ENCODE measurements around the gene OR2G2.

DNA sequence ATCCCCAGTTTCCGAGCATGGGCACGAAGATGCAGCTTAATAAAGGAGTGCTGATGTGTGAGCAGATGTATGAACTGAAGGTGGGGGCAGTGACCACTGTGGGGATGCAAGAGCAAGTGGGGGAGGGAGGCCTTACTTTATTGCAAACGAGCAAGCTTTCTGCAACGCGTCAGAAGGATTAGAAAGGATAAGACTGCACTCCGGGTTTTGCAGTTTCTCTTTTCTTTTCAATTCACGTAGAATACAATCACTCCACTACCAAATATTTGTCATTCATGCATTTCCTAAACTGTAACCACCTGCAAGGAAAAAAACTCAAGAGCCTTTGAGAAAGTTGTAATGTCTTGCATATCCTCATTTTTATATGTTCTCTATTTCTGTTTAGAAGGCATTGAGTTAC is 47.6 kb upstream of the OR2G2 start:
- no peak for TF ChIP-seq POLR2A (IDR thresholded peaks at IDR 0.05)
- TF ChIP-seq, protein P1, sequence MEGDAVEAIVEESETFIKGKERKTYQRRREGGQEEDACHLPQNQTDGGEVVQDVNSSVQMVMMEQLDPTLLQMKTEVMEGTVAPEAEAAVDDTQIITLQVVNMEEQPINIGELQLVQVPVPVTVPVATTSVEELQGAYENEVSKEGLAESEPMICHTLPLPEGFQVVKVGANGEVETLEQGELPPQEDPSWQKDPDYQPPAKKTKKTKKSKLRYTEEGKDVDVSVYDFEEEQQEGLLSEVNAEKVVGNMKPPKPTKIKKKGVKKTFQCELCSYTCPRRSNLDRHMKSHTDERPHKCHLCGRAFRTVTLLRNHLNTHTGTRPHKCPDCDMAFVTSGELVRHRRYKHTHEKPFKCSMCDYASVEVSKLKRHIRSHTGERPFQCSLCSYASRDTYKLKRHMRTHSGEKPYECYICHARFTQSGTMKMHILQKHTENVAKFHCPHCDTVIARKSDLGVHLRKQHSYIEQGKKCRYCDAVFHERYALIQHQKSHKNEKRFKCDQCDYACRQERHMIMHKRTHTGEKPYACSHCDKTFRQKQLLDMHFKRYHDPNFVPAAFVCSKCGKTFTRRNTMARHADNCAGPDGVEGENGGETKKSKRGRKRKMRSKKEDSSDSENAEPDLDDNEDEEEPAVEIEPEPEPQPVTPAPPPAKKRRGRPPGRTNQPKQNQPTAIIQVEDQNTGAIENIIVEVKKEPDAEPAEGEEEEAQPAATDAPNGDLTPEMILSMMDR (IDR thresholded peaks at IDR 0.05): no peak
